ENCODE results near the gene GCNT3. TPM values are rescaled to one million over a fixed set of nuclear protein-coding genes. Genes with fewer than 3 reads are reported as not detected.

Gene GCNT3
- total and polyA plus RNA-seq, 11 donors, result 0.15 to 0.16 TPM; not detected in 9

DNA sequence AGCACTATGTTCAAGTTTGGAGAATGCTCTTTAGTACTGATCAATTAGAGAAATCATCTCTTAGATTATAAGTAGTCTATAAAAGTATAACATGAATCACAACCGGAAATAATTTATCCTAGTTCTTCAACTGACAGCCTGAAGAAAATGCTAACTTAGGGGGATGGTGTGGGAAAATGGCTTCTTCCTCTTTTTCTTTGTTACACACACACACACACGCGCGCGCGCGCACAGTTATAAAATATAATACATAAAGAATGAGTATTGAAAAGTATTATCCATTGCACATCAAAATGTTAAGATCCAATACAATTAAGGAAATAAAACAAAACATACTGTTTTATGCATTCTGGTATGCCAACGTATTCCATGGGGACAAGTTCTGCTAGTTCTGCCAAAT, 57.0 kb downstream of the GCNT3 start:
- Histone ChIP-seq H3K27me3 (no peaks in the 10 kb centered on the region), H3K4me3 (no peak overlapping the region), H3K27ac (no peak overlapping the region), H3K36me3 (peaks cover 2 to 100% (median 98%) of the 10 kb centered on the region in 9 donors), H3K4me1 (no peaks in the 10 kb centered on the region), H3K9me3 (no peaks in the 10 kb centered on the region)
- DNase-seq (no peak), ATAC-seq (no peak)
- no peak for TF ChIP-seq CTCF (IDR thresholded peaks at IDR 0.05)
- no peak for TF ChIP-seq POLR2A (IDR thresholded peaks at IDR 0.05)
- WGBS, 4 donors, result 79 to 94% (median 85%) methylated on average over 8 of the region's 8 CpGs
- intact Hi-C loops (cut with DNase I), result no loop called here

Other genes starting within 250 kb of the GCNT3 start
- 10 to 100 TPM; 12.0 to 98.6 (median 28.2) TPM for gene MYO1E, start 238.9 kb upstream of the GCNT3 start, total RNA-seq
- 1 to 10 TPM; 8.5 to 9.8 TPM for gene MYO1E, start 238.9 kb upstream of the GCNT3 start, polyA plus RNA-seq
- gene FAM81A, start 173.6 kb upstream of the GCNT3 start, total RNA-seq, result 1 to 10 TPM; 1.1 to 4.5 (median 3.2) TPM
- 1 to 10 TPM in 1 of 2 donors, under 1 TPM in 1; 0.91 to 4.6 TPM for gene FAM81A, start 173.6 kb upstream of the GCNT3 start, polyA plus RNA-seq
- gene GTF2A2, start 45.7 kb downstream of the GCNT3 start, total RNA-seq, result 100 to 1,000 TPM in 7 of 9 donors, 10 to 100 TPM in 2; 23.8 to 156 (median 115) TPM
- 100 to 1,000 TPM in 1 of 2 donors, 10 to 100 TPM in 1; 88.4 to 110 TPM for gene GTF2A2, start 45.7 kb downstream of the GCNT3 start, polyA plus RNA-seq
- 100 to 1,000 TPM in 2 of 9 donors, 10 to 100 TPM in 7; 70.5 to 103 (median 87.1) TPM for gene BNIP2, start 77.5 kb downstream of the GCNT3 start, total RNA-seq
- gene BNIP2, start 77.5 kb downstream of the GCNT3 start, polyA plus RNA-seq, result 10 to 100 TPM; 36.8 to 61.6 TPM

Data from heart left ventricle (tissue), 16 donors.